Esophagus muscularis mucosa (tissue), 4 donors: ENCODE results near the gene VTI1A.

ENCODE experiments used
- CTCF ChIP-seq, 3 experiments: fragments of 200-600 bp in 2 of 3; fragments of 450-650 bp in 1 of 3; sonication (generic) in 2 of 3; IDR thresholded peaks; one replicate each; pipeline ENCODE4 v1.5.1; 2017 to 2019; ENCODE audit warnings: antibody characterized with exemption in 3 of 3, mild to moderate bottlenecking in 2 of 3, moderate library complexity in 1 of 3
- EP300 ChIP-seq: sonication (generic); formaldehyde crosslinking; IDR thresholded peaks from one replicate; pipeline ENCODE4 v1.6.1; 2017; ENCODE audit warnings: antibody characterized with exemption
- POLR2AphosphoS5 ChIP-seq, 2 donors: sonication (generic); formaldehyde crosslinking; IDR thresholded peaks; one replicate each; pipeline ENCODE4 v1.6.1; 2017; ENCODE audit warnings: antibody characterized with exemption in 2 of 2

GRCh38 chr10:112785089-112785488 lies 338.1 kb downstream of the VTI1A start:
- TF ChIP-seq CTCF (IDR thresholded peaks at IDR 0.05) (no peak), EP300 (no peak), POLR2AphosphoS5 (IDR thresholded peaks at IDR 0.05) (no peak)
